ENCODE results near the gene HSD17B2.
"Not testable (repeated sequence)": the region's sequence is repeated elsewhere in the genome, so short reads cannot be mapped to it uniquely, and the experiment has no call there.

Gene HSD17B2

GRCh38 chr16:82005027-82005830 lies 29.8 kb upstream of the HSD17B2 start:
- H3K4ac ChIP-seq (ENCODE audit: low read depth, low read length) = no peak overlapping the region
- WGBS (ENCODE audit: extremely low coverage, insufficient coverage, low lambda C conversion rate) = no CpG with 5 or more reads among the region's 6 CpGs

GRCh38 chr16:82006036-82006435 lies 29.0 kb upstream of the HSD17B2 start:
- Histone ChIP-seq H3K27me3 (ENCODE audit: insufficient read depth, low read length, poor library complexity) (no peaks in the 10 kb centered on the region), H3K36me3 (ENCODE audit: control insufficient read depth, insufficient read depth, low read length) (no peaks in the 10 kb centered on the region), H2BK5ac (ENCODE audit: low read length) (no peak overlapping the region), H3K4me3 (ENCODE audit: low read length) (no peak overlapping the region), H2BK120ac (ENCODE audit: low read depth, low read length) (no peak overlapping the region), H3K27ac (ENCODE audit: low read depth, low read length) (no peak overlapping the region), H3K23ac (ENCODE audit: low read length) (no peak overlapping the region), H4K5ac (ENCODE audit: low read length) (no peak overlapping the region), H3K79me2 (ENCODE audit: control insufficient read depth, insufficient read depth, low read length) (no peaks in the 10 kb centered on the region), H3K4ac (ENCODE audit: low read depth, low read length) (no peak overlapping the region), H2AK5ac (ENCODE audit: low read length) (no peak overlapping the region), H3K4me2 (ENCODE audit: low read length) (no peak overlapping the region), H3K4me1 (ENCODE audit: control insufficient read depth, low read depth, low read length) (no peaks in the 10 kb centered on the region), H2BK15ac (replicated peaks; ENCODE audit: low read depth) (no peak overlapping the region), H4K8ac (ENCODE audit: low read depth, low read length) (no peak overlapping the region), H3K9ac (ENCODE audit: low read length) (no peak overlapping the region), H3K18ac (ENCODE audit: low read length) (no peak overlapping the region), H3K56ac (ENCODE audit: low read length) (no peak overlapping the region), H3K79me1 (ENCODE audit: low read length) (no peaks in the 10 kb centered on the region)
- DNase-seq = no peak
- WGBS (ENCODE audit: extremely low coverage, insufficient coverage, low lambda C conversion rate) = no CpG with 5 or more reads among the region's 5 CpGs

More at GRCh38 chr16:82005027-82005830, 29.8 kb upstream of the HSD17B2 start:
- H3K4me2 ChIP-seq (ENCODE audit: low read length) = no peak overlapping the region
- H3K36me3 ChIP-seq (ENCODE audit: control insufficient read depth, insufficient read depth, low read length) = no peaks in the 10 kb centered on the region
- H2BK15ac ChIP-seq (replicated peaks; ENCODE audit: low read depth) = no peak overlapping the region
- no peak overlapping the region for H3K9ac ChIP-seq (ENCODE audit: low read length)
- H3K4me3 ChIP-seq (ENCODE audit: low read length) = no peak overlapping the region
- H3K56ac ChIP-seq (ENCODE audit: low read length) = no peak overlapping the region
- no peaks in the 10 kb centered on the region for H3K79me1 ChIP-seq (ENCODE audit: low read length)
- H4K8ac ChIP-seq (ENCODE audit: low read depth, low read length) = no peak overlapping the region
- no peaks in the 10 kb centered on the region for H3K4me1 ChIP-seq (ENCODE audit: control insufficient read depth, low read depth, low read length)
- no peak overlapping the region for H3K18ac ChIP-seq (ENCODE audit: low read length)
- no peak overlapping the region for H3K27ac ChIP-seq (ENCODE audit: low read depth, low read length)
- H3K79me2 ChIP-seq (ENCODE audit: control insufficient read depth, insufficient read depth, low read length) = no peaks in the 10 kb centered on the region
- no peaks in the 10 kb centered on the region for H3K27me3 ChIP-seq (ENCODE audit: insufficient read depth, low read length, poor library complexity)
- no peak overlapping the region for H2AK5ac ChIP-seq (ENCODE audit: low read length)
- no peak overlapping the region for H2BK120ac ChIP-seq (ENCODE audit: low read depth, low read length)
- H4K5ac ChIP-seq (ENCODE audit: low read length) = no peak overlapping the region
- no peak overlapping the region for H2BK5ac ChIP-seq (ENCODE audit: low read length)
- DNase-seq = peak; percentile 43
- no peak overlapping the region for H3K23ac ChIP-seq (ENCODE audit: low read length)

DNA sequence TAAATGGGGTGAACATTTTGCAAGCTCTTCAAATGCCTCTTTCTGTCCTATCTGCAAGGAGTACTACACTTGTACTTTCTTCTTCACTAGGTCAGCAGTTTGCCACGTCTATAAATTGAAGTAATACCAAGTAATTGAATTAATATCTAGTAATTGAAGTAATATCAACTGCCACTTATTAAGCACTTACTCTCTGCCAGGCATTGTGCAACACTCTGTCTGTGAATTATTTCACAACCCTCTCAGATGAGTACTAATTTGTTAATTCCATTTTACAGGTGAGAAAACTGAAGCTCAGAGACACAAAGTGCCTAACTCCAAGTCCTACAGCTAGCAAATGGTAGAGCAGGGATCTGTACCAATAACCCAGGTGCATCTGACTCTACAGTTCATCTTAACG lies 27.9 kb upstream of the HSD17B2 start:
- no CpG with 5 or more reads among the region's 2 CpGs for WGBS (ENCODE audit: extremely low coverage, insufficient coverage, low lambda C conversion rate)
- DNase-seq = no peak
- Histone ChIP-seq H3K27me3 (ENCODE audit: insufficient read depth, low read length, poor library complexity) (no peaks in the 10 kb centered on the region), H2BK5ac (ENCODE audit: low read length) (no peak overlapping the region), H3K4me1 (ENCODE audit: control insufficient read depth, low read depth, low read length) (no peaks in the 10 kb centered on the region), H4K8ac (ENCODE audit: low read depth, low read length) (no peak overlapping the region), H4K5ac (ENCODE audit: low read length) (no peak overlapping the region), H3K18ac (ENCODE audit: low read length) (no peak overlapping the region), H3K56ac (ENCODE audit: low read length) (no peak overlapping the region), H3K79me1 (ENCODE audit: low read length) (no peaks in the 10 kb centered on the region), H3K4me2 (ENCODE audit: low read length) (no peak overlapping the region), H2BK15ac (replicated peaks; ENCODE audit: low read depth) (no peak overlapping the region), H3K9ac (ENCODE audit: low read length) (no peak overlapping the region), H2BK120ac (ENCODE audit: low read depth, low read length) (no peak overlapping the region), H3K23ac (ENCODE audit: low read length) (no peak overlapping the region), H3K79me2 (ENCODE audit: control insufficient read depth, insufficient read depth, low read length) (no peaks in the 10 kb centered on the region), H3K4ac (ENCODE audit: low read depth, low read length) (no peak overlapping the region), H2AK5ac (ENCODE audit: low read length) (no peak overlapping the region), H3K4me3 (ENCODE audit: low read length) (no peak overlapping the region), H3K36me3 (ENCODE audit: control insufficient read depth, insufficient read depth, low read length) (no peaks in the 10 kb centered on the region), H3K27ac (ENCODE audit: low read depth, low read length) (no peak overlapping the region)

GRCh38 chr16:82008957-82009592 lies 26.0 kb upstream of the HSD17B2 start:
- Histone ChIP-seq H3K4me2 (ENCODE audit: low read length) (no peak overlapping the region), H2BK120ac (ENCODE audit: low read depth, low read length) (no peak overlapping the region), H3K18ac (ENCODE audit: low read length) (no peak overlapping the region), H3K23ac (ENCODE audit: low read length) (no peak overlapping the region), H3K27me3 (ENCODE audit: insufficient read depth, low read length, poor library complexity) (no peaks in the 10 kb centered on the region), H3K36me3 (ENCODE audit: control insufficient read depth, insufficient read depth, low read length) (no peaks in the 10 kb centered on the region), H3K79me1 (ENCODE audit: low read length) (no peaks in the 10 kb centered on the region), H4K8ac (ENCODE audit: low read depth, low read length) (no peak overlapping the region), H3K4me3 (ENCODE audit: low read length) (no peak overlapping the region), H2BK5ac (ENCODE audit: low read length) (no peak overlapping the region), H2BK15ac (replicated peaks; ENCODE audit: low read depth) (no peak overlapping the region), H4K5ac (ENCODE audit: low read length) (no peak overlapping the region), H3K79me2 (ENCODE audit: control insufficient read depth, insufficient read depth, low read length) (no peaks in the 10 kb centered on the region), H3K9ac (ENCODE audit: low read length) (no peak overlapping the region), H3K4me1 (ENCODE audit: control insufficient read depth, low read depth, low read length) (no peaks in the 10 kb centered on the region), H3K27ac (ENCODE audit: low read depth, low read length) (no peak overlapping the region), H3K56ac (ENCODE audit: low read length) (no peak overlapping the region), H2AK5ac (ENCODE audit: low read length) (no peak overlapping the region), H3K4ac (ENCODE audit: low read depth, low read length) (no peak overlapping the region)
- DNase-seq = no peak
- WGBS (ENCODE audit: extremely low coverage, insufficient coverage, low lambda C conversion rate) = no CpG with 5 or more reads among the region's 9 CpGs

DNA sequence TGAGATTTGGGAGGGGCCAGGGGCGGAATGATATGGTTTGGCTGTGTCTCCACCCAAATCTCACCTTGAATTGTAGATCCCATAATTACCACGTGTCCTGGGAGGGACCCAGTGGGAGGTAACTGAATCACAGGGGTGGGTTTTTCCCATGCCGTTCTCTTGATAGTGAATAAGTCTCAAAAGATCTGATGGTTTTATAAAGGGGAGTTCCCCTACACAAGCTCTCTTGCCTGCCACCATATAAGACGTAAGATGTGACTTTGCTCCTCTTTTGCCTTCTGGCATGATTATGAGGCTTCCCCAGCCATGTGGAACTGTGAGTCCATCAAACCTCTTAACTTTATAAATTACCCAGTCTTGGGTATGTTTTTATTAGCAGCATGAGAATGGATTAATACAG lies 25.3 kb upstream of the HSD17B2 start:
- not testable (repeated sequence) for H3K27ac ChIP-seq (ENCODE audit: low read depth, low read length); H3K4me1 ChIP-seq (ENCODE audit: control insufficient read depth, low read depth, low read length); H2BK15ac ChIP-seq (replicated peaks; ENCODE audit: low read depth); H3K56ac ChIP-seq (ENCODE audit: low read length); H3K4ac ChIP-seq (ENCODE audit: low read depth, low read length); H2AK5ac ChIP-seq (ENCODE audit: low read length); DNase-seq; H3K4me2 ChIP-seq (ENCODE audit: low read length); H4K8ac ChIP-seq (ENCODE audit: low read depth, low read length); H3K23ac ChIP-seq (ENCODE audit: low read length); H3K18ac ChIP-seq (ENCODE audit: low read length); H4K5ac ChIP-seq (ENCODE audit: low read length); H3K27me3 ChIP-seq (ENCODE audit: insufficient read depth, low read length, poor library complexity); H3K79me1 ChIP-seq (ENCODE audit: low read length); H3K79me2 ChIP-seq (ENCODE audit: control insufficient read depth, insufficient read depth, low read length); H2BK5ac ChIP-seq (ENCODE audit: low read length); H3K36me3 ChIP-seq (ENCODE audit: control insufficient read depth, insufficient read depth, low read length); H2BK120ac ChIP-seq (ENCODE audit: low read depth, low read length); H3K4me3 ChIP-seq (ENCODE audit: low read length); H3K9ac ChIP-seq (ENCODE audit: low read length)
- no CpG with 5 or more reads among the region's 4 CpGs for WGBS (ENCODE audit: extremely low coverage, insufficient coverage, low lambda C conversion rate)
